GM19438 (cell line): ENCODE data around the gene CAMTA2.

Source experiments
- ATAC-seq: cut with Tn5 transposase; IDR thresholded peaks from one replicate; pipeline ENCODE4 v1.9.1; 2021; ENCODE audit warnings: low read depth; ENCODE audit not compliant: unreplicated experiment

Gene CAMTA2

GRCh38 chr17:5003214-5003867 is 15.9 kb upstream of the CAMTA2 start:
- no peak for ATAC-seq

- ATAC-seq = no peak
Observed at GRCh38 chr17:5002121-5002788, 14.8 kb upstream of the CAMTA2 start.

- no peak for ATAC-seq
Observed at GRCh38 chr17:5000237-5000639, 12.8 kb upstream of the CAMTA2 start.

GRCh38 chr17:4999430-5000093 is 12.1 kb upstream of the CAMTA2 start:
- ATAC-seq = no peak

GRCh38 chr17:4998732-4999429 is 11.4 kb upstream of the CAMTA2 start:
- ATAC-seq = no peak

- peak; percentile 5 for ATAC-seq
Observed at GRCh38 chr17:4998027-4998731, 10.7 kb upstream of the CAMTA2 start.

- ATAC-seq = peak; percentile 82
Observed at GRCh38 chr17:4997302-4998026, 10.0 kb upstream of the CAMTA2 start, which contains the start of the genes INCA1 and KIF1C. INCA1 (minus strand) TSS chr17:4997522; CDS start chr17:4994437, 3,085 bp downstream. KIF1C (plus strand) TSS chr17:4997950; CDS start chr17:5000247, 2,297 bp downstream.

- no peak for ATAC-seq
Observed at GRCh38 chr17:4994081-4994595, 6.7 kb upstream of the CAMTA2 start.

- ATAC-seq = no peak
Observed at GRCh38 chr17:4987767-4988567, 492 bp upstream of the CAMTA2 start.

- no peak for ATAC-seq
Observed at GRCh38 chr17:4986403-4986802, 1.1 kb downstream of the CAMTA2 start.

- ATAC-seq = no peak
Observed at GRCh38 chr17:4982305-4982704, 5.2 kb downstream of the CAMTA2 start.

- no peak for ATAC-seq
Observed at GRCh38 chr17:4980644-4981216, 6.7 kb downstream of the CAMTA2 start.

GRCh38 chr17:4978726-4979125 is 8.7 kb downstream of the CAMTA2 start:
- ATAC-seq = no peak

- ATAC-seq = no peak
Observed at GRCh38 chr17:4974115-4974670, 13.3 kb downstream of the CAMTA2 start.

GRCh38 chr17:4973256-4974114 is 14.0 kb downstream of the CAMTA2 start:
- ATAC-seq = no peak

- ATAC-seq = no peak
Observed at GRCh38 chr17:4972752-4973151, 14.7 kb downstream of the CAMTA2 start.

- no peak for ATAC-seq
Observed at GRCh38 chr17:4972322-4972721, 15.2 kb downstream of the CAMTA2 start.
